DND-41 (cell line): Measurements from ENCODE around the gene CTCF.

Source experiments
- ATAC-seq: fragments of 200-7000 bp; cut with Tn5 transposase; 3 replicates; pipeline ENCODE4 v1.9.1; 2021; ENCODE audit warnings: low read depth; ENCODE audit not compliant: insufficient read depth
- DNase-seq: peaks from one replicate; pipeline ENCODE4 v3.0.0-alpha.2; 2020
- H2AFZ ChIP-seq: 2 replicates; pipeline ENCODE4 v1.6.0; 2012; ENCODE audit warnings: low read depth, low read length
- H3K27ac ChIP-seq: 2 replicates; pipeline ENCODE4 v1.5.1; 2012; ENCODE audit warnings: low read length, inconsistent platforms
- H3K27me3 ChIP-seq: fragments of 200-600 bp; sonication (generic); 2 replicates; pipeline ENCODE4 v1.6.0; 2012; ENCODE audit warnings: low read length, mild to moderate bottlenecking, inconsistent platforms; ENCODE audit not compliant: insufficient read depth, poor library complexity
- H3K36me3 ChIP-seq: 2 replicates; pipeline ENCODE4 v1.5.1; 2012; ENCODE audit warnings: low read length, inconsistent platforms; ENCODE audit not compliant: insufficient read depth
- H3K4me1 ChIP-seq: 2 replicates; pipeline ENCODE4 v1.5.1; 2012; ENCODE audit warnings: mild to moderate bottlenecking, low read length; ENCODE audit not compliant: insufficient read depth
- H3K4me2 ChIP-seq: 2 replicates; pipeline ENCODE4 v1.6.0; 2012; ENCODE audit warnings: mild to moderate bottlenecking, moderate library complexity, low read length, inconsistent platforms; ENCODE audit not compliant: insufficient read depth
- H3K4me3 ChIP-seq, 2 experiments: fragments of 200-600 bp in 1 of 2; shearing (Covaris generic) in 1 of 2; 2 replicates each; pipeline ENCODE4 v1.5.1; 2012 to 2016; ENCODE audit warnings: inconsistent platforms in 2 of 2, low read length in 2 of 2, mild to moderate bottlenecking in 2 of 2, low read depth in 1 of 2, moderate library complexity in 1 of 2
- H3K79me2 ChIP-seq: 2 replicates; pipeline ENCODE4 v1.6.0; 2012; ENCODE audit warnings: low read length, inconsistent platforms; ENCODE audit not compliant: insufficient read depth
- H3K9ac ChIP-seq: 2 replicates; pipeline ENCODE4 v1.6.0; 2012; ENCODE audit warnings: low read depth, mild to moderate bottlenecking, inconsistent platforms, low read length, moderate library complexity
- H3K9me3 ChIP-seq: 2 replicates; pipeline ENCODE4 v1.5.1; 2012; ENCODE audit warnings: low read length, moderate library complexity, mild to moderate bottlenecking, inconsistent platforms; ENCODE audit not compliant: insufficient read depth, severe bottlenecking
- H4K20me1 ChIP-seq: 2 replicates; pipeline ENCODE4 v1.6.0; 2012; ENCODE audit warnings: low read length; ENCODE audit not compliant: insufficient read depth
- CTCF ChIP-seq: IDR thresholded peaks from 2 replicates; pipeline ENCODE4 v1.5.1; 2012; ENCODE audit warnings: borderline replicate concordance, low read length, moderate library complexity, mild to moderate bottlenecking; ENCODE audit not compliant: poor library complexity, severe bottlenecking; ENCODE audit errors: extremely low read depth
- EZH2 ChIP-seq: IDR thresholded peaks from 3 replicates; pipeline ENCODE4 v1.6.1; 2012; ENCODE audit warnings: borderline replicate concordance, low read depth, mild to moderate bottlenecking, moderate library complexity, low read length, inconsistent platforms; ENCODE audit not compliant: severe bottlenecking

Gene CTCF

GRCh38 chr16:67563708-67564468, 1.6 kb downstream of the CTCF start:
- H3K79me2 ChIP-seq = peaks cover 89% of the 10 kb centered on the region
- peak overlapping the region; percentile 100 for H3K9ac ChIP-seq

GRCh38 chr16:67565470-67566100, 3.3 kb downstream of the CTCF start:
- Histone ChIP-seq H3K79me2 (peaks cover 90% of the 10 kb centered on the region), H3K27ac (peak overlapping the region; percentile 43; the same call in 1 of the 2 replicates), H3K4me3 (peak overlapping the region in 1 of 2 experiments; percentile 66; a peak in 2 of 4 replicates), H3K9me3 (no peaks in the 10 kb centered on the region), H2AFZ (no peak overlapping the region), H3K27me3 (no peaks in the 10 kb centered on the region), H3K4me2 (peak overlapping the region; percentile 82; the same call in 1 of the 2 replicates), H4K20me1 (peaks cover 71% of the 10 kb centered on the region), H3K4me1 (peaks cover 48% of the 10 kb centered on the region), H3K36me3 (peaks cover 21% of the 10 kb centered on the region; the same call in 1 of the 2 replicates), H3K9ac (peak overlapping the region; percentile 100; the same call in 1 of the 2 replicates)
- no peak for ATAC-seq
- no peak for TF ChIP-seq EZH2
- no peak for DNase-seq

More at GRCh38 chr16:67563708-67564468, 1.6 kb downstream of the CTCF start:
- Histone ChIP-seq H3K9me3 (no peaks in the 10 kb centered on the region), H2AFZ (peak overlapping the region; percentile 75; the same call in 1 of the 2 replicates), H3K4me3 (peak overlapping the region; percentile 66 to 93), H3K4me2 (peak overlapping the region; percentile 82), H3K27ac (peak overlapping the region; percentile 98), H4K20me1 (peaks cover 55% of the 10 kb centered on the region), H3K27me3 (no peaks in the 10 kb centered on the region), H3K36me3 (peaks cover 17% of the 10 kb centered on the region; the same call in 1 of the 2 replicates), H3K4me1 (peaks cover 64% of the 10 kb centered on the region)
- DNase-seq = peak; percentile 36
- ATAC-seq = no peak
- no peak for TF ChIP-seq EZH2
- no peak for TF ChIP-seq CTCF

- H3K4me1 ChIP-seq = peaks cover 15% of the 10 kb centered on the region
- H3K27ac ChIP-seq = no peak overlapping the region
- no peak overlapping the region for H3K4me3 ChIP-seq
- H4K20me1 ChIP-seq = peaks cover 87% of the 10 kb centered on the region
- peaks cover 56% of the 10 kb centered on the region for H3K36me3 ChIP-seq
- no peak for TF ChIP-seq EZH2
- no peak for TF ChIP-seq CTCF
- H3K9me3 ChIP-seq = no peaks in the 10 kb centered on the region
- no peak for DNase-seq
- ATAC-seq = no peak
- H3K79me2 ChIP-seq = peaks cover 100% of the 10 kb centered on the region
- H3K9ac ChIP-seq = no peak overlapping the region
- no peaks in the 10 kb centered on the region for H3K27me3 ChIP-seq
- H3K4me2 ChIP-seq = no peak overlapping the region
- no peak overlapping the region for H2AFZ ChIP-seq
These were observed 9.1 kb downstream of the CTCF start for GRCh38 chr16:67571464-67571863.

GRCh38 chr16:67571981-67572431, 9.7 kb downstream of the CTCF start:
- Histone ChIP-seq H3K4me3 (no peak overlapping the region), H3K4me2 (no peak overlapping the region), H3K36me3 (peaks cover 61% of the 10 kb centered on the region), H3K9me3 (no peaks in the 10 kb centered on the region), H3K27ac (no peak overlapping the region), H3K9ac (no peak overlapping the region), H3K79me2 (peaks cover 100% of the 10 kb centered on the region), H3K4me1 (peaks cover 12% of the 10 kb centered on the region), H3K27me3 (no peaks in the 10 kb centered on the region), H2AFZ (no peak overlapping the region), H4K20me1 (peaks cover 84% of the 10 kb centered on the region)
- no peak for DNase-seq
- no peak for TF ChIP-seq CTCF
- TF ChIP-seq EZH2 = no peak
- ATAC-seq = no peak
